Measurements from ENCODE around the gene SLC50A1. TPM values are rescaled to one million over a fixed set of nuclear protein-coding genes. Genes with fewer than 3 reads are reported as not detected.
A peak's percentile ranks its signal among the peaks of the same experiment; 100 is the strongest.

SLC50A1 gene
- total RNA-seq, 1 experiment from 2014 or later: 24.9 TPM

DNA sequence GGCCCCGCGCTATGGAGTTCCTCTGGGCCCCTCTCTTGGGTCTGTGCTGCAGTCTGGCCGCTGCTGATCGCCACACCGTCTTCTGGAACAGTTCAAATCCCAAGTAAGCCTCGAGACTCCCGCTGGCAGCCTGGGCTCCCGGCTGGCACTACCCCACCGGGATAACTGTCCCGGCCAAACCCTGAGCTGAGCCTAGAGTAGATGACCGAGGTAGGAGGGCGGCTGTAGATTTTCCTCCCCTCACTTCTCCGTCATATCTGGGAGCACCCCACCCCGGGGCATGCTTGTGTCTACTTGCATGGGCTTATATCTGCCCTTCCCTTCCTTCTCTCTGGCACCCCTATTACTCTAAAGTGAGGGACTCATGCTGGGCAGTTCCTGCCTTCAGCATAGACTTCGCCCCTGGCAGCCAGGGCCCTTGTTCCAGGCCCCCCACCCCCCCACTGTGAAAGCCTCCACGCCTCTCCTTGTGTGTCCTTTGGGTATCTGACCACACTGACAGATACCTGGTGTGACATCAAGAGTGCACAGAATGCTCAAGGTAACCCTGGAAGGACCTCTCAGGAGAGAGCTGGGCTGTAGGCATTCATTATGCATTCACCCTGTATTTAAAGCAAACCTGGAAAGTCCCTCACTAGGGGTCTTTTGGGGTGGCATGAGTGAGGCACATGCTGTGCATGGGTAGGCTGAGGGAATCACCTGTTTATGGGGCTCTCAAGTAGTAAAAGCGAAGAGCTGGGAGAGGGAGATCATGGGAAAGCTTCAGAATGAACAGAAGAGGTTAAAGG lies 7.5 kb upstream of the SLC50A1 start:
- peaks cover 2 to 12% (median 5%) of the 10 kb centered on the region in 3 experiments; a peak in 6 of 7 replicates for H3K36me3 Mint-ChIP-seq (ENCODE audit: insufficient read depth in 1 of 3, low read depth in 3 of 3)
- no peak overlapping the region for H4K91ac ChIP-seq (ENCODE audit: insufficient read length, low read depth, low read length)
- H2BK15ac ChIP-seq (ENCODE audit: low read depth, low read length): no peak overlapping the region
- H3K27ac ChIP-seq (ENCODE audit: insufficient read length, low read depth, low read length): no peak overlapping the region
- no peak overlapping the region for H3K18ac ChIP-seq (ENCODE audit: insufficient read length, low read depth, low read length)
- H3K79me2 ChIP-seq (ENCODE audit: insufficient read depth, low read length): no peaks in the 10 kb centered on the region
- H3K79me1 ChIP-seq (ENCODE audit: insufficient read depth, low read depth, low read length, poor library complexity, severe bottlenecking): no peaks in the 10 kb centered on the region
- H3K4ac ChIP-seq (ENCODE audit: low read depth, low read length): no peak overlapping the region
- no peaks in the 10 kb centered on the region; the same call in 1 of the 2 replicates for H3K4me1 ChIP-seq (ENCODE audit: insufficient read depth, low read length)
- peaks cover 27% of the 10 kb centered on the region for H3K23me2 ChIP-seq (ENCODE audit: insufficient read length, low read depth, low read length, poor library complexity, severe bottlenecking)
- H3K27me3 ChIP-seq (ENCODE audit: insufficient read depth, low read length): peaks cover 34% of the 10 kb centered on the region; the same call in 1 of the 2 replicates
- H2AFZ ChIP-seq (ENCODE audit: low read length): no peak overlapping the region
- DNase-seq: no peak
- no peak overlapping the region; a peak in 1 of 7 replicates for H3K27ac Mint-ChIP-seq
- no peak overlapping the region for H4K8ac ChIP-seq (replicated peaks; ENCODE audit: insufficient read length, low read depth, low read length)
- no peak overlapping the region for H3T11ph ChIP-seq (ENCODE audit: low read length)
- TF ChIP-seq, protein P1, sequence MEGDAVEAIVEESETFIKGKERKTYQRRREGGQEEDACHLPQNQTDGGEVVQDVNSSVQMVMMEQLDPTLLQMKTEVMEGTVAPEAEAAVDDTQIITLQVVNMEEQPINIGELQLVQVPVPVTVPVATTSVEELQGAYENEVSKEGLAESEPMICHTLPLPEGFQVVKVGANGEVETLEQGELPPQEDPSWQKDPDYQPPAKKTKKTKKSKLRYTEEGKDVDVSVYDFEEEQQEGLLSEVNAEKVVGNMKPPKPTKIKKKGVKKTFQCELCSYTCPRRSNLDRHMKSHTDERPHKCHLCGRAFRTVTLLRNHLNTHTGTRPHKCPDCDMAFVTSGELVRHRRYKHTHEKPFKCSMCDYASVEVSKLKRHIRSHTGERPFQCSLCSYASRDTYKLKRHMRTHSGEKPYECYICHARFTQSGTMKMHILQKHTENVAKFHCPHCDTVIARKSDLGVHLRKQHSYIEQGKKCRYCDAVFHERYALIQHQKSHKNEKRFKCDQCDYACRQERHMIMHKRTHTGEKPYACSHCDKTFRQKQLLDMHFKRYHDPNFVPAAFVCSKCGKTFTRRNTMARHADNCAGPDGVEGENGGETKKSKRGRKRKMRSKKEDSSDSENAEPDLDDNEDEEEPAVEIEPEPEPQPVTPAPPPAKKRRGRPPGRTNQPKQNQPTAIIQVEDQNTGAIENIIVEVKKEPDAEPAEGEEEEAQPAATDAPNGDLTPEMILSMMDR (conservative IDR thresholded peaks at IDR 0.05): no peak
- H2BK12ac ChIP-seq (ENCODE audit: insufficient read length, low read depth, low read length): no peak overlapping the region
- H3K9me3 ChIP-seq (ENCODE audit: control insufficient read depth, low read depth, low read length): no peaks in the 10 kb centered on the region
- H2BK120ac ChIP-seq (ENCODE audit: low read depth, low read length, poor library complexity, severe bottlenecking): no peak overlapping the region
- peak overlapping the region; percentile 55 to 82 for H3K4me3 Mint-ChIP-seq
- H3K23ac ChIP-seq (ENCODE audit: insufficient read length, low read depth, low read length): no peak overlapping the region
- no peak overlapping the region for H3K14ac ChIP-seq (ENCODE audit: insufficient read depth, low read length)
- no peak overlapping the region for H2BK5ac ChIP-seq (ENCODE audit: insufficient read length, low read length)
- peaks cover 50 to 64% of the 10 kb centered on the region in 2 experiments for H3K4me1 Mint-ChIP-seq
- no peak overlapping the region for H2BK20ac ChIP-seq (ENCODE audit: low read depth, low read length, poor library complexity, severe bottlenecking)
- H3K9me3 Mint-ChIP-seq: no peaks in the 10 kb centered on the region; a peak in 1 of 5 replicates
- peaks cover 2% of the 10 kb centered on the region for H4K20me1 ChIP-seq (ENCODE audit: control insufficient read depth, insufficient read depth, insufficient read length)
- H3K9ac ChIP-seq (ENCODE audit: extremely low read depth, insufficient read length, low read length): no peak overlapping the region
- no peak overlapping the region for H4K5ac ChIP-seq (ENCODE audit: insufficient read length, low read depth, low read length)
- peak overlapping the region; percentile 92 for H3K4me2 ChIP-seq (ENCODE audit: insufficient read depth, insufficient read length, low read length)
- H3K56ac ChIP-seq (ENCODE audit: insufficient read length, low read depth, low read length): no peak overlapping the region
- H3K27me3 Mint-ChIP-seq (ENCODE audit: low read depth): peaks cover 86% of the 10 kb centered on the region
- H2AK5ac ChIP-seq (ENCODE audit: insufficient read length, low read length): no peak overlapping the region
- WGBS (ENCODE audit: extremely low coverage, insufficient read length, low lambda C conversion rate): no CpG with 5 or more reads among the region's 17 CpGs
